HG03097 (cell line): ENCODE results near the gene TRAPPC3L.

Source experiments
- ATAC-seq: cut with Tn5 transposase; IDR thresholded peaks from one replicate; pipeline ENCODE4 v1.9.1; 2021; ENCODE audit not compliant: unreplicated experiment, low FRiP score

Gene TRAPPC3L

DNA sequence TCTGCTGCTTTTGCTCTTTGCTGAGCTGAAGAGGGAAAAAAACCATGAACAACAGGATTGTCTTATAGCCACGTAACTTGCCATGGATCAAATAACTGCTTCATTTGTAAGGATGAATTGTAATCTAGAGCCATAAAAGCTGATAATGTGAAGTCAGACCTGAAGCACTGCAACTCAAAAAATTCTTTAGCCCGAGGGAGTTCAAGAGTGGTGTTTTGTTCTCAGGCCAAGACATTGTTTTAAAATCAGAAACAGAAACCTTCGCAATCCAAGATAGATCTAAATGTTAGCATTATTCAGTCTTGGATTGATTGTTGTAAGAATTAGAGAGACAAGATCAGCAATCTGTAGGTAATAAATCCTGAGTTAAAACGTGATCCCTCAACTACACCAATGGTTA is at the start of gene TRAPPC3L:
TSS of gene TRAPPC3L (minus strand) at position 34 of the 400 bp plus-strand sequence. CDS start 170 bp downstream, outside the sequence.
- no peak for ATAC-seq

DNA sequence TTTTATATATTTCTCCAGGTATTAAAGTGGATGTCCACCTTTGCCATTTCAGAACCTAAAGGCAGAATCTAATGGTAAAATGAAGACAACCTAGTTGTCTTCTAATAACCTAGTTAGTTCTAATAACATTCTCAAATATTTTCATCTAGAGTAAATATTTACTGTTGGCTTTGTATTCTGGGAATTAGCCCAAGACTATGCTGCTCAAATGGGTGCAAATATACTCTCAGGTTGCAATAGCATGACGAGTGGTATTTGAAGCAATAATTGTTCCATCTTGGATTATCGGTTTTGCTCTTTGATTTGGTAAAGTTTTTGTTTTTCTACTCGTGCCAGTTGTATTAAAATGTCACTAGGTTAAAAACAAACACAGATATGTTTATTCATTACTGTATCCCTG is 49.8 kb upstream of the TRAPPC3L start:
- no peak for ATAC-seq

DNA sequence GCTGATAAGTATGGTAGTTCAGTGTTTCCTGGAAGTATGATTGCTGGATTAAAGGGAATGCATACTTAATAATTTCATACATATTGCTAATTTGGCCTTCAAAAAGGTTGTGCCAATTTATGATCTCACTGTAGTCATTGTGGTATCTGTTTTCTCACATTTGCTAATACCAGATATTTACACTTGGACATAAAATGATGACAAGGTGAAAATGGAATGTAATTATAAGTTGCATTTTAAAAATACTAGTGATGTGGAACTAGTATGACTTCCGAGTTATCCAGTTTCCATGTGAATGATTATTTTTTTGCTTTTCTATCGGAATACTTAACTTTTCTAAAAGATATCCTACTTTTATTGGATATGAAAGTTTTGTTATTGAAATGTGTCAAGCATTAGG is 41.3 kb upstream of the TRAPPC3L start:
- ATAC-seq = no peak

DNA sequence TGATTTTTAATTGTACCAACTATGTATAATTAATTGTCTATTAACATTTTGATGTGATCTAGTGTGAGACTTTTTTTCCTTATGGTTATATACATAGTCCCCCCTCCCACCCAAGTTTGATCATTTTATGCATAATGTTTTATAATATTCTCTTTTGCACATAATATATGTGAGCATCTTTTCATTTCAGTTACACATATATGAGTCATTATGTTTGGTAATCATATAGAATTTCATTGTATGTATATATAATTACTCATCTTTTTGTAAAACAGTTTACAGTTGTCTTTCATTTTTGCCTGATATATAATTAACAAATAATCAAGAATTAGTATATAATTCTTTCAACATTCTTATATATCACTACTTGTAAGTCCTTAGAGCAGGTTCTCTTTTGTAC is 40.8 kb upstream of the TRAPPC3L start:
- ATAC-seq = no peak

DNA sequence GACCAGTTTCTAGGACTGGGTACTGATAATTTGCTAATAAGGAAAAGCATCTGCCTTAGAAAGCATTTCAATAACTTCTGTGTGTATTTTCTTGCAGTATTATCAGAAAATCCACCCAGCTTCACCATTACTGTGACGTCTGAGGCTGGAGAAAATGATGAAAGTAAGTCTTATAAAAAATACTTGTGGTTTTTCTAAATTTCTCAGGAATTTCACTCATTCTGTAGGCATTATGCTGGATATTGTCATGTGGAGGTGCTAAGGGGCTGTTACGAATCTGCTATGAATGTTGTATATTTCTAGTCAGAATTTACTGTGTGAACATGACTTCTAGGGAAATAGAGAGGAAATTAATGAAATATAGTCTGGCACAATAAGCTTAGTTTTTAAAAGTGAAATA is 34.7 kb upstream of the TRAPPC3L start:
- ATAC-seq = no peak

DNA sequence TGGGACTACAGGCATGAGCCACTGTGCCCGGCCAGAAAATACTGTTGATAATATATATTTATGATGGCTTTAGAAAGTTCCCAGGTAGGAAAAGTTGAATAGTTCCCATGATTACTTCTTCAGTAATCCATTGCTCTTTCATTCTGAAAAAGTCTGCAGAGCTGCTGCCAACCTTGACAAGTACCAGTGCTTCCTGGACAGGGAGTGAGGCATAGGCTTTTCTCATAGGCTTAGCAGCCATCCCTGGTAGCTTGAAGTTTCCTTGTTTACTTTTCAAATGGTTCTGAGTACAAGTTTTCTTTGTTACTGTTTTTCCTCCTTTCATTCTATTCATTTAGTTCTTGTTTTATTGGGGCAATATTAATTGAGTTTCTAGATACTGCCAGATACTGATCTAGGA is 33.7 kb upstream of the TRAPPC3L start:
- no peak for ATAC-seq

DNA sequence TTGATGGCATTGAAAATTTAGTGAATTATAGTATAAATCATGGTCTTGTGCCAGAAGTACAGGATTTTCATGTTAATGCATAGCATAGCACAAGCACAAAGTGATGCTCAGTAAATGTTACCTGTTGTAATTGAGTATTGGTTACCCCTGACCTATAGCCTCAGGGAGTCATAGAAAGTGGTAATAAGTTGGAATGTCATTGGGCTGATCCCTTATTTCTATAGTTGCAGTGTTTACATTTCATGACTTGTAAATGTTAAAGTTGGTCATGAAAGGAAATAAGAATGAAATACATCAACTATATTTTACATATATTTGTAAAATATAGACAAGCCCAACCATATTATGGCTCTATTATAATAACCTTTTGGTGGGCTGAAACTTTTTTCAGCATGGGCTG is 32.9 kb upstream of the TRAPPC3L start:
- no peak for ATAC-seq

DNA sequence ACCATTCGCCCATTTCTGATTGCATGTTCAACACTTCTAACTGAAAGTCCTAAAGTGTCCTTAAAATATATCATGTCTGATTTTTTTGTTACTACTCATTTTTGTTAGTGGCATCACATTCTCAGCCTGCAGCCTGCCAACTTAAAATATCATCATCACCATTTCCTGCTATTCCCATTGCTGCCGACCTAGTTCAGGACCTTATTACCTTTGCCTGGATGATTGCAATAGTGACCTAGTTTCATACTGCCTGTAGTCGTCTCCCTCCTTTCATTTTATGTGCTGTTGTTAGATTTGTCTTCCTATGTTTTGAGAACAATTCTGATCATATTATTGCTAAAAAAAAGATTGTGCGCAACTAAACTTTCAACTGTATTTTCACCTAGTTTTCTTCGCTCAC is 32.0 kb upstream of the TRAPPC3L start:
- ATAC-seq = no peak

DNA sequence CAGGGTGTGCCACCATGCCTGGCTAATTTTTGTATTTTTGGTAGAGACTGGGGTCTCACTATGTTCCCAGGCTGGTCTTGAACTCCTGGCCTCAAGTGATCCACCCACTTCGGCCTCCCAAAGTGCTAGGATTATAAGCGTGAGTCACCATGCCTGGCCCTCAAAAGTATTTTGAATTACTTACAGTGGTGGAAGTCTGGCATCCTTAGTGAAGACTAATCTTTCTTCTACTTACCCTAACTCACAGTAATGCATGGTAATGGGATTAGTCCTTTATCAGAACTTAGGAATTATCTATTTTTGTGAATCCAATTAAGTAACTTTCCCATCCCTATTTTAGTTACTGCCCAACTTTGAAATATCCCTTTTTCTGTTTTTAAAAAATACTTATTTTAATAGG is 29.7 kb upstream of the TRAPPC3L start:
- ATAC-seq = no peak

DNA sequence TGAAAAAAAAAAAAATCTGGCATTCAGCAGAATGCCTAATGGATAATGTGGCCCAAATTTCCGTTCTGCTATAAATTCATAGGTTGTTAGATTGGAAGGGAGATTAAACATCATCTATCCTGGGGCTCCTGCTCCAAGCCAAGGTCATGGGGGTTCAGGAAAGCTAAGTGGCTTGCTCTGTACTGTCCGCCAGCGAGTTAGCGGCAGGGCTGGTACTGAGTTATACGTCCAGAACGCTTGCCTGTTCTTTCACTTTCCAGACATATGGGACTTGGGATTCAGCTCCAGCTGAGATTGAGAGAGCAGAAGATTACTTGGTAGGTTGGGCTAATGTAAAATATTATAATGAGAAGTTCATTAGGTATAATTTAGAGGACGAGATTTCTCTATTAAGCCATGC is 26.7 kb upstream of the TRAPPC3L start:
- ATAC-seq = no peak

DNA sequence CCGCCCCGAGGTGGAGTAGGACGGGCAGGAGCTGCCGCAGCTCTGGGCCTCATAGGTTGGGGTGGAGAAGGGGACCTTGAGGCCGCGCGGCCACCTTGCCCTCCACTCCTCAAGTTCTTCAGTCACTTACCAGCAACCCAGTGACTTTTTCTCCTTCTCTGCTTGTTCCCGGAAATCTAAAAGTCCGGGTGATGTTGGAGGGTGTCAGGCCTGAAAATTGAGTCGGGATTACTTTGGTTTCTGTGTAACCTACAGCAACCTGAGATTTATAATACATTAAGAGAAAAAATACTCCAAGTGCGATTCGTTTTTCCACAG is 26.2 kb upstream of the TRAPPC3L start:
- ATAC-seq = no peak

DNA sequence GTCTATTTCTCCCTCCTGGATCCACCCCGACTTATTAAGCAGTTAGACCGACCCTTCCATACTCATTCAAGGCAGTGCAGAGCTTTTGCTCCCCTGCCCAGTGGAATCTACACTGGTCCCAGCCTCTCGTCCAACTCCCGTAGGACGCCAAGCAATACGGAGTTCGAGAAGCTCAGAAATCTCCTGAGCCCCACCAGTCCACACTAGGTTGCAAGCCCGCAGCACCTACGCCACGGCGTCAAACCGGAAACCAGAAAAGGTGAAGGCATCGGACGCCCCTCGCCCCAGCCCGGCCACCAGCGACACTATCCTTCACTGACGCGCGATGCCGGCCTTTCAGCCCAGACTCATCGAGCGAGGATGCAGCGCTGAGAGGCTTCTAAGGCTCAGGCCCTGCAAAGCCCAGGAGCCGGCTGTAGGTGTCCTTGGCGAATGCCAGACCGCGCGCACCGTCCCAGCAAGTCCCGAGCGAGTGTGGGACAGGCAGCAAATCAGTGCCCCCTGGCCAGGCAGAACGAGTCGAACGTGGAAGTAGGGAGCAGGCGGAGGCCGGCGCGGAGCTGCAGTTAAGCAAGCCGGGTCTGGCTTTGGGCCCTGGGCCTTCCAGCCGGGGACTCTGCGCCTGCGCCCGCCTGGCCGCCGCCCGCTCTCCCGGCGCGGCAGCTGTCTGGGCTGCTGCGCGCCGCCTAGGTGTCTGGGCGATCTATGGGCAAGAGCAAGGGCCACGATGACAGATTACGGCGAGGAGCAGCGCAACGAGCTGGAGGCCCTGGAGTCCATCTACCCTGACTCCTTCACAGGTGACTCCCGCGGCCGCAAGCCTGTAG is 25.6 kb upstream of the TRAPPC3L start, which contains the start of gene RWDD1:
TSS of gene RWDD1 (plus strand) at position 649 of the 827 bp plus-strand sequence. CDS start at position 728, 79 bp downstream.
- peak; percentile 92 for ATAC-seq

DNA sequence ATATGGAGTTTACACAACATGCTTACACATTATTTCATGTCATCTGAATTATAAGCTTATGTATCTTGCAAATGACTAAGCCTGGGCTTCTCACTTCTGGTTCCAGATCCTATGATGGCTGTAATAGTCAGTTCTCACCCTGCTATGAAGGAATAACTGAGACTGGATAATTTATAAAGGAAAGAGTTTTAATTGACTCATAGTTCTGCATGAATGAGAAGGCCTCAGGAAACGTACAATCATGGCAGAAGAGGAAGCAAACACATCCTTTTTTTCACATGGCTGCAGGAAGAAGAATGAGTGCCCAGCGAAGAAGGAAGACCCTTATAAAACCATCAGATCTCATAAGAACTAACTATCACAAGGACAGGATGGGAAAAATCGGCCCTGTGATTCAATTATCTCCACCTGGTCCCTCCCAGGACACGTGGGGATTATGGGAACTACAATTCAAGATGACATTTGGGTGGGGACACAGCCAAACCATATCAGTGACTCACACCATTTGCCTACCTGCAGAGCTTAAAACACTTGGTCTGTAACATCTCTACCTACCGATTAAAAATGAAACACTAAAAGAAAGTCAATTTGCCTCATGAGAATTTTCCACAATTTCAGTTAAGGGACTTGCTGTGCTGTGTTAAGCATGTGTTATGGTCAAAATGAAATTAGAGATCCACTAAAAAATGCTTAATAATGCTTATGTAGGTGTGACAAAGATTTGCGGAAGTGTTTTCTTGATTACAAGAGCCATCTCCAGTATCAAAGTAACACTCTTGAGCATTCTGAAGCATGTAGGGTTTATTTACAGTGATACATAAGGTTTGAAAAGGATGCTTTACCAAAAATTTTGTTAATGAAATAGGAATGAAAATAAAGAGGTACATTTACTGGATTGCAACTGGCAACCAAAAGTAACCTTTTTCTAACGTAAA is 23.6 kb upstream of the TRAPPC3L start:
- no peak for ATAC-seq

DNA sequence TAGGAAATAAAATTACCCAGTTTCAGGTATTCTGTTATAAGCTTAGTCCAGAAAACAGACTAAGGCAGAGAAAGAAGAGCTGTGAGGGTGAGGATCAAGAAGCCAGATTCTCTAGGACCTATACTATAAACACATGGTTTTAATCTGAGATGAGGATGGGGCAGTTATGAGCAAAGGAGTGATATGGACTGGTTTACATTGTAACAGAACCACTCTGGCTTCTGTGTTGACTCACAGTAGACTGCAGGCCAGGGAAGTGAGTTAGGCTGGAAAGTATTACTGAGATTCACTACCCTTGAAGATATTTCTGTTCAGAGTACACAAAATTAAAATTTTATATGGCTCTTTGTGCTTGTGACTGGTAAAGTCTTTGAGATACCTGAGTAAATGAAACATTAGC is 22.6 kb upstream of the TRAPPC3L start:
- no peak for ATAC-seq

DNA sequence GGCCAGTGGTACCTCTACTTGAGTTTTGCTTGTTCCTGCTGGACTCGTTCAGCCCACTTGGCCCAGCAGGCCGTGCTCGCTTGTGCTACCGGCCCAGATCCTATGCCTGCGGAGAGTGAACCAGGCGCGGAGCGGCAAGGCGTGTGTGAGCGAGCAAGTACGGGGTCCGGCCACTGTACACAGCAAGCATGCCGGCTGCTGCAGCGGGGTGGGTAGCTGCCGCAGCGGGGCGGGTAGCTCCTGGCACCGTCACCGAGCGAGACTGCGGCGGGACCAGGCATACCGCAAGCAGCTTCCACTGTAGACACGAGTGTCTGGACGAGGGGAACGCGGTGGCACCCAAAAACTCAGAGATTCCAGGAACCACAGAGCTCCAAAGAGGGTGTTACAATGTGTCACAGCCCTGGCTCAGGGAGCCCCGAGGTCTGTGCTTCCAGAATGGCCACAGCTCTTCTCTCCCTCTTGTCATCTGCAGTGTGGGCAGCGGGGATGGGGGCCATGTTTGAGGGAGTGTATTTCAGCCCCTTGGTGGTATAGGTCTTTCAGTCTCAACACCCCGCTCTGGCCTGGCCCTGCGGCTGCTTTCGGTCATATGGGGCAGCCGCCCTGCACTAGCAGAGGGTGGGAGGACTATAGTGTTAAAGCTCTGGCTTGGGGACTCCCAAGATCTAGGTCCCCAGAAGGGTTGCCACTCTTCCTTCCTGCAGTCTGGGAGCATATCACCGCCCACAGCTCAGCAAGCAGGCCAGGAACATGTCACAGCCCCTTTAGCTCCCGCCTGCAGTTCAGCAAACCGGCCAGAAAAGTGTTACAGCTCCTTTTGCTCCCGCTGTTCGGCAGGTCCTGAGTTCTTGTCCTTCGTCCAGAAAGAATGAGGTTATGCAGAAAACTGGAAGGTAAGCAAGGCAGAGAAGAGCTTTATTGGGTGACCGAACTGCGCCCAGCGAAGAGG is 19.7 kb upstream of the TRAPPC3L start:
- no peak for ATAC-seq

DNA sequence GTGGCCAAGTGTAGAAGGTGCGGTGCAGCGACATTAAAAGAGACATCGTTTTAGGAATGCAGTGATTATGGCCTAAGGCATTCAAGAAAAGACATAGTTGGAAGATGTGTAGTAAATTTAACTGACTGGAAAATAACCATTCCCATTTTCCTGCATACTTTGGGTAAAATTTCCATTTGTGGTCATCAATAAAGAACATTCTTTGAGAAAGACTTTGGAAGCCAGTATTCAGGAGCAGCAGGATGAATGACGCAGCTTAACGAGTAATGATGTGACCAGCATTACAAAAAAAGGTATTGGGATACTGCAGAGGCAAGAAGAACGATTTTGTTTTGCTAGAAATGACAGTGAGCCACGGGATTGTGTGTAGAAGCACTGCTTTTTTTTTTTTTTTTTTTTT is 18.8 kb upstream of the TRAPPC3L start:
- no peak for ATAC-seq

DNA sequence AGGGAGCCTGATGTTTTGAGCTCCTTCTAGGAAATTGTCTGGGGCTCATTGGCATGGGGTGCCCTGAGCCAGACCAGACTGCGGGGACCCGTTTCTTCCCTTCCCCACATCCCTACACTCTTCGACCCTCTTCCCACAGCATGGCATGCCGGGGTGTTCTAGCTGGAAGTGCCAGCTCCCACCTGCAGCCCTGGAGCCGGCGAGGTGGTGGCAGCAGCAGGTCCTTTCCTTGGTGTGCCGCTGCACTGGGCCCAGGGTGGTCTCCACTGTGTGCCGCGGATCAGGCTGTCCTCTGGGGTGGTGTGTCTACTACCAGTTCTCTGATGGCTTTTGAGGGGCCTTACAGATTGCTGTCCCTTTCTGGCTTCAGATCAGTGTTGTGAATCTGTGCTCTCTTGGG is 18.3 kb upstream of the TRAPPC3L start:
- ATAC-seq = no peak

DNA sequence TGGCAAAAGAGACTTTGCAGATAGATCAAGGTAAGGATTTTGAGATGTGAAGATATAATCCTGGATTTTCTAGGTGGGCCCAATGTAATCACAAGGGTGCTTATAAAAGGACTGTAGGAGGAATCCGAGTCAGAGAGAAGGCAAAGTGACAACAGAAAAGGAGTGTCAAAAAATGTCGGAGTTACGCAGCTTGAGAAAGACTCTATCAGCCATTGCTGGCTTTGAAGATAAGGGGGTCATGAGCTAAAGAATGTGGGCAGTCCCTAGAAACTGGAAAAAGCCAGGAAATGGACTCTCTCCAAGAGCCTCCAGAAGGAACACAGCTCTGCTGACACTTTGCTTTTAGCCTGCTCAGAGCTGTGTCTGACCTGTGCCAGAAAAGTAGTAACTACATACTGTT is 17.1 kb upstream of the TRAPPC3L start:
- no peak for ATAC-seq

DNA sequence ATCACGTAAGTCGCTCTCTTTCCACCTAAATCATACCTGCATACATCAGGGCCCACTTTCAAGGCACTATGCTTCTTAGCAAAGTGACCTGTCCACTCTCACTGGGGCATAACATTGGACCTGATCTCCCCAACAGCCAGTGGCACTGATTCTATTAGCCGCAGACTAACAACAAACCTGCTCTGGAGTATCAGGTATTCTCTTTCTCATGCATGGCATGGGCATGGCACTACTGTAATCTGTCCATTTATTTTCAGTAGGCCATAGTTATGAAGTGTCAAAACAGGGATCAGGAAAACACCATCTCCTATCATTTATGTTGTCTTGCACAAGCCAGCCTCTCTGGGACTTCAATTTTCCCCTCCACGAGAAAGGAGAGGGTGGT is 16.5 kb upstream of the TRAPPC3L start:
- no peak for ATAC-seq

DNA sequence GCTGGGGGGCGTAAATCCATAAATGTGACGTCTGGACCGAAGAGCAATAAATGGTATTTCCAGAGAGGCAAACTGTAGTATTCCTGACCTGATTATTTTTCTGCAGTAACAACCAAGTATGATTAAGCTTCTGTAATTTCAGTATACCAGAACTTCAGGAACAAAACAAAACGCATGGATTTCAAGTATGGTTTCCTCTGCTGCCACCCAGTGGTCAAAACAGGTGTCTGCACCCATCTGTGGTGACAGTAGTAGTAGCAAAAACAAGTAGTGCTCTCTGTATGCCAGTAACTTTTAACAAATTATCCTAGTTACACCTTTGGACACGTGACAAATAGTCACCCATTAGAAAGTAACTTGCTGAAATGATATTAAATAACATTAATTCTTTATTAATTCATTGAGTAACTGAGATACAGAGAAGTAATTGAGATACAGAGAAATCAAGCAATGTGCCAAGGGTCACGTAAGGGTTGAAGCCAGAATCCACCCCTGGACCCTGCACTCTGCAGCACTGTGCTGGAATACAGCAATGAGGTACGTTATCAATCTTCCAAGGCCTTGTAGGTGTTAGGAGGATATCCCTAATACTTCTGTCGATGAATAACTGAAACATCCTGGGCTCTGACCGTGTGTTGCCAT is 16.0 kb upstream of the TRAPPC3L start:
- ATAC-seq = no peak
